HepG2 (cell line): ENCODE measurements around the gene GCN1. TPM values are rescaled to one million over a fixed set of nuclear protein-coding genes. Genes with fewer than 3 reads are reported as not detected.

Source experiments
- ARNT2 ChIP-seq: sonication (generic); formaldehyde crosslinking; IDR thresholded peaks from 2 replicates; pipeline ENCODE4 v1.8.0; 2022; ENCODE audit warnings: mild to moderate bottlenecking, low read depth, missing genetic modification reagents, moderate library complexity
- CTCF ChIP-seq: sonication (generic); formaldehyde crosslinking; IDR thresholded peaks from 2 replicates; pipeline ENCODE4 v1.5.0; 2020; ENCODE audit warnings: mild to moderate bottlenecking, missing genetic modification reagents, moderate library complexity
- DNMT1 ChIP-seq: sonication (generic); formaldehyde crosslinking; IDR thresholded peaks from 2 replicates; pipeline ENCODE4 v1.5.1; 2020; ENCODE audit warnings: mild to moderate bottlenecking, missing genetic modification reagents
- POGK ChIP-seq: sonication (generic); formaldehyde crosslinking; conservative IDR thresholded peaks from 2 replicates; pipeline ENCODE4 v1.8.0; 2022; ENCODE audit warnings: mild to moderate bottlenecking, moderate library complexity, missing genetic modification reagents
- RELA ChIP-seq: sonication (generic); formaldehyde crosslinking; IDR thresholded peaks from 2 replicates; pipeline ENCODE4 v1.4.0; 2020; ENCODE audit warnings: missing genetic modification reagents
- SNAI1 ChIP-seq: sonication (generic); formaldehyde crosslinking; IDR thresholded peaks from 2 replicates; pipeline ENCODE4 v1.5.0; 2020; ENCODE audit warnings: mild to moderate bottlenecking, missing genetic modification reagents, borderline replicate concordance
- SP4 ChIP-seq: sonication (generic); formaldehyde crosslinking; IDR thresholded peaks from 2 replicates; pipeline ENCODE4 v1.8.1; 2023; ENCODE audit warnings: mild to moderate bottlenecking, missing genetic modification reagents
- TERF1 ChIP-seq: sonication (generic); formaldehyde crosslinking; IDR thresholded peaks from 2 replicates; pipeline ENCODE4 v1.8.0; 2022; ENCODE audit warnings: mild to moderate bottlenecking, missing genetic modification reagents, moderate library complexity
- TFAP4 ChIP-seq: sonication (generic); IDR thresholded peaks from 2 replicates; pipeline ENCODE4 v1.6.1; 2016; ENCODE audit warnings: low read depth, borderline replicate concordance
- THRA ChIP-seq: sonication (generic); formaldehyde crosslinking; IDR thresholded peaks from 2 replicates; pipeline ENCODE4 v1.4.0; 2020; ENCODE audit warnings: missing genetic modification reagents, borderline replicate concordance
- TOE1 ChIP-seq: sonication (generic); formaldehyde crosslinking; IDR thresholded peaks from 2 replicates; pipeline ENCODE4 v1.4.0; 2020; ENCODE audit warnings: mild to moderate bottlenecking, missing genetic modification reagents
- U2AF2 ChIP-seq: fragments of 200-400 bp; formaldehyde crosslinking; IDR thresholded peaks from 2 replicates; pipeline ENCODE4 v1.6.1; 2017; ENCODE audit warnings: low read depth, mild to moderate bottlenecking, low read length
- ZC3H13 ChIP-seq: sonication (generic); formaldehyde crosslinking; IDR thresholded peaks from 2 replicates; pipeline ENCODE4 v1.8.1; 2023; ENCODE audit warnings: mild to moderate bottlenecking, missing genetic modification reagents, moderate library complexity
- ZNF251 ChIP-seq: sonication (generic); formaldehyde crosslinking; IDR thresholded peaks from 2 replicates; pipeline ENCODE4 v1.9.0; 2021; ENCODE audit warnings: mild to moderate bottlenecking, missing genetic modification reagents
- ZNF367 ChIP-seq: sonication (generic); formaldehyde crosslinking; IDR thresholded peaks from 2 replicates; pipeline ENCODE4 v1.4.0; 2020; ENCODE audit warnings: missing genetic modification reagents, borderline replicate concordance
- ZNF556 ChIP-seq: sonication (generic); formaldehyde crosslinking; IDR thresholded peaks from 2 replicates; pipeline ENCODE4 v1.4.0; 2020; ENCODE audit warnings: mild to moderate bottlenecking, missing genetic modification reagents, borderline replicate concordance
- ZNF567 ChIP-seq: sonication (generic); formaldehyde crosslinking; IDR thresholded peaks from 2 replicates; pipeline ENCODE4 v1.8.1; 2023; ENCODE audit warnings: mild to moderate bottlenecking, missing genetic modification reagents, borderline replicate concordance
- ZNF614 ChIP-seq: IDR thresholded peaks from 2 replicates; pipeline ENCODE4 v1.6.1; 2018; ENCODE audit warnings: missing biosample characterization, missing genetic modification reagents, inconsistent platforms, borderline replicate concordance
- ZNF782 ChIP-seq: sonication (generic); formaldehyde crosslinking; IDR thresholded peaks from 2 replicates; pipeline ENCODE4 v1.4.0; 2020; ENCODE audit warnings: missing genetic modification reagents, mild to moderate bottlenecking, borderline replicate concordance
- ZUFSP ChIP-seq: sonication (generic); formaldehyde crosslinking; IDR thresholded peaks from 2 replicates; pipeline ENCODE4 v1.9.0; 2021; ENCODE audit warnings: missing genetic modification reagents, mild to moderate bottlenecking, borderline replicate concordance
- polyA plus RNA-seq, 8 experiments: library from polyadenylated mRNA; depleted of rRNA in 3 of 8; stranded (reverse) in 7 of 8; unstranded in 1 of 8; fragments of >200 nt; fragmentation: Illumina TruSeq in 4 of 8; extraction: Trizol in 4 of 8; gene quantifications; 2 replicates each; pipeline versions ENCODE4 v1.2.1 to v1.2.3, GENCODE V29; 2011 to 2016; ENCODE audit warnings: low read depth in 4 of 8, missing spikeins in 1 of 8, mixed read lengths in 1 of 8; ENCODE audit not compliant: insufficient read depth in 1 of 8
- total RNA-seq, 5 experiments: library from RNA; depleted of rRNA; stranded (reverse); fragments of >200 nt; fragmentation: Illumina TruSeq; extraction: Trizol; gene quantifications; 2 replicates each; pipeline ENCODE4 v1.2.3, GENCODE V29; 2016; ENCODE audit warnings: low read depth in 1 of 5

The GCN1 gene
- total and polyA plus RNA-seq, 2 of the 13 experiments (the other 11 are each of a cell fraction or from before 2014, with no cell fraction given), result 58.2 to 83.0 TPM

GRCh38 chr12:120227233-120228040 lies 32.9 kb upstream of the GCN1 start (continued):
- TF ChIP-seq TERF1 (CRISPR knock-in tag), result no peak
- no peak; the same call in 1 of the 2 replicates for TF ChIP-seq TFAP4
- TF ChIP-seq RELA (CRISPR knock-in tag), result no peak
- TF ChIP-seq TOE1 (CRISPR knock-in tag), result no peak
- TF ChIP-seq U2AF2, result no peak
- no peak for TF ChIP-seq ZNF614 (CRISPR knock-in tag)
- no peak for TF ChIP-seq ZNF567 (CRISPR knock-in tag)
- no peak; the same call in 1 of the 2 replicates for TF ChIP-seq SNAI1 (CRISPR knock-in tag)
- TF ChIP-seq CTCF (CRISPR knock-in tag), result no peak
- no peak for TF ChIP-seq ZNF556
- TF ChIP-seq DNMT1 (CRISPR knock-in tag), result no peak
- TF ChIP-seq SP4 (CRISPR knock-in tag), result no peak; the same call in 1 of the 2 replicates
- TF ChIP-seq ZNF782 (CRISPR knock-in tag), result no peak
- TF ChIP-seq ZC3H13 (CRISPR knock-in tag), result no peak
- no peak for TF ChIP-seq ZNF367 (CRISPR knock-in tag)
- TF ChIP-seq THRA (CRISPR knock-in tag), result no peak
- no peak for TF ChIP-seq ZNF251 (CRISPR knock-in tag)
- no peak for TF ChIP-seq ZUFSP (CRISPR knock-in tag)
- TF ChIP-seq POGK (CRISPR knock-in tag), result no peak
- TF ChIP-seq ARNT2 (CRISPR knock-in tag), result no peak
